GM12801 (cell line): Measurements from ENCODE around the gene WDCP.

Experiments used
- TF ChIP-seq, protein P1 (sequence below): IDR thresholded peaks from one replicate; pipeline ENCODE4 v1.5.1; 2011; ENCODE audit warnings: control low read depth; ENCODE audit not compliant: insufficient read length; ENCODE audit errors: extremely low read depth

Gene WDCP

GRCh38 chr2:24046930-24047702, at the start of gene WDCP:
Gene WDCP, minus strand, starts transcription at chr2:24047391. Its CDS starts 7,897 bp downstream, at chr2:24039494.
- TF ChIP-seq, protein P1, sequence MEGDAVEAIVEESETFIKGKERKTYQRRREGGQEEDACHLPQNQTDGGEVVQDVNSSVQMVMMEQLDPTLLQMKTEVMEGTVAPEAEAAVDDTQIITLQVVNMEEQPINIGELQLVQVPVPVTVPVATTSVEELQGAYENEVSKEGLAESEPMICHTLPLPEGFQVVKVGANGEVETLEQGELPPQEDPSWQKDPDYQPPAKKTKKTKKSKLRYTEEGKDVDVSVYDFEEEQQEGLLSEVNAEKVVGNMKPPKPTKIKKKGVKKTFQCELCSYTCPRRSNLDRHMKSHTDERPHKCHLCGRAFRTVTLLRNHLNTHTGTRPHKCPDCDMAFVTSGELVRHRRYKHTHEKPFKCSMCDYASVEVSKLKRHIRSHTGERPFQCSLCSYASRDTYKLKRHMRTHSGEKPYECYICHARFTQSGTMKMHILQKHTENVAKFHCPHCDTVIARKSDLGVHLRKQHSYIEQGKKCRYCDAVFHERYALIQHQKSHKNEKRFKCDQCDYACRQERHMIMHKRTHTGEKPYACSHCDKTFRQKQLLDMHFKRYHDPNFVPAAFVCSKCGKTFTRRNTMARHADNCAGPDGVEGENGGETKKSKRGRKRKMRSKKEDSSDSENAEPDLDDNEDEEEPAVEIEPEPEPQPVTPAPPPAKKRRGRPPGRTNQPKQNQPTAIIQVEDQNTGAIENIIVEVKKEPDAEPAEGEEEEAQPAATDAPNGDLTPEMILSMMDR, result no peak

DNA sequence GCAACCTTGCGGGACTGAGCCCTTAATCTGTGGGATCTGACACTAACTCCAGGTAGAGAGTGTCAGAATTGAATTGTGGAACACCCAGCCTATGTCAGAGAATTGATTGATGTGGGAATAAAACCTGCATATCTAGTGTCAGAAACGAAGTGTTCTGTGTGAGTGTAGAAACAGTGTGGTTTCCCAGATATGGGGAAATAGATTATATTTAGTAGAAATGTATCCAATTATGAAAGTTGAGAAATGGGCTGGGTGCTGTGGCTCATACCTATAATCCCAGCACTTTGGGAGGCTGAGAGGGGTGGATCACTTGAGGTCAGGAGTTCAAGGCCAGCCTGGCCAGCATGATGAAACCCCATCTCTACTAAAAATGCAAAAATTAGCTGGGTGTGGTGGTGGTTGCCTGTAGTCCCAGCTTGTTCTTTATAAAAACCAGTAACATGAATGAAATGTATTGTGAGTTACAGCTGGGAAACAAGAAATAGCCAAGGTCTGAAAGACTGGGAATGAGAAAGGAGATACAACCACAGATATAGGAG, 41.7 kb upstream of the WDCP start:
- TF ChIP-seq, protein P1, result no peak

GRCh38 chr2:24087032-24087431, 39.8 kb upstream of the WDCP start:
- TF ChIP-seq, protein P1, result no peak

DNA sequence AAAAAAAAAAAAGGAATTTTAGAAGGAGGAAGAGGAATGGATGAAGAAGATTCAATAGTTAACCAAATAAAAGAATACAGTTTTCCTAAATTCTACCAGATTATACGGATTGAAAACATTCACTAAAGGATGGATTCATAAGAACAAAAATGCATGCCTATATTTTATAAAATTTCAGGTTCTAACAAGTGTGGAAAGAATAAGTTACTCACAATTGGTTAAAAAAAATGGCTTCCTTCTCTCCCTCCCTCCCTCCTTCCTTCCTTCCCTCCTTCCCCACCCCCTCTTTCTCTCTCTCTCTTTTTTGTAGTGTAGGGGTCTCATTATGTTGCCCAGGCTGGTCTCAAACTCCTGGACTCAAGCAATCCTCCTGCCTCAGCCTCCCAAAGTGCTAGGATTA, 39.0 kb upstream of the WDCP start:
- TF ChIP-seq, protein P1, result no peak

- TF ChIP-seq, protein P1, result no peak
These were observed 38.0 kb upstream of the WDCP start for GRCh38 chr2:24085200-24085489.

GRCh38 chr2:24084386-24085199, 37.4 kb upstream of the WDCP start, which contains the start of gene TP53I3:
Gene TP53I3, minus strand, starts transcription at chr2:24084834. Its CDS starts 508 bp downstream, at chr2:24084326.
- TF ChIP-seq, protein P1, result no peak

DNA sequence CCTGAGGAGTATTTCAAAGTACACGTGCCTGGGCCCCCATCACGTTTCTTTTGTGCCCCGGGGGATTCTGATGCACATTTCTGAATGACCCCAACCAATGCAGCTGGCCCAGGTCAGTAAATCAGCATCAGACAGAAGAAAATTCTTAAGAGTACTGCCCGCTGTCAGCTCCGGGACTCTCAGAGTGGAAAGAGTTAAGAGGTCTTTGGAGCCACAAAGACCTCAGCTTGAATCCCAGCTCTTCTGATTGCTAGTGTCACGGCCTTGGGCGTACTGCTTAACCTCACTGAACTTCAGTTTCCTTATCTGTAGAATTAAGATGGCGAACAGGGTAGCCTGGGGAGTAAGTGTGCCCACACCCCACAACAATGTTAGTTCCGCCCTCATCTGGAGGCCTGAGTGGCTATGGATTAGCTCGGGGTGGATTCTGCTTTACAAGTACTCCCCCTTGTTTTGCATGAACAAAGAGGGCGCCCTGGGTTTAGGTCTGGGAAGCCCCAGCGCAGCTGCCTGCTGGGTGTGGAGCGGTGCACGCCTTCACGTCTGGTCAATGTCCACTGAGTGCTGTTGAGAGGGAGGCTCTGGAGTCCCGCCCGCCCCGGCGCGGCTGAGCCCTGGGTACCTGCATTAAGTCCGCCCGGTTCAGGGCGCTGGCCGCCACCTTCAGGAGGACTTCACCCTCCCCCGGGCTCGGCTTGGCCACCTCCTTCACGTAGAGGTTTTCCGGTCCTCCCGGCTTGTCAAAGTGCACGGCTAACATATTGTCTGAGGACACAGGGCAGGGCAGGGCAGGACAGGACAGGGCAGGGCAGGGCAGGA, 36.6 kb upstream of the WDCP start:
- TF ChIP-seq, protein P1, result no peak
